HG02610 (cell line): Measurements from ENCODE around the gene LIPC.

Source experiments
- ATAC-seq: cut with Tn5 transposase; IDR thresholded peaks from one replicate; pipeline ENCODE4 v1.9.1; 2021; ENCODE audit warnings: mild to moderate bottlenecking, moderate library complexity; ENCODE audit not compliant: unreplicated experiment

Gene LIPC

GRCh38 chr15:58512522-58512921, 80.7 kb downstream of the LIPC start:
- ATAC-seq: no peak

DNA sequence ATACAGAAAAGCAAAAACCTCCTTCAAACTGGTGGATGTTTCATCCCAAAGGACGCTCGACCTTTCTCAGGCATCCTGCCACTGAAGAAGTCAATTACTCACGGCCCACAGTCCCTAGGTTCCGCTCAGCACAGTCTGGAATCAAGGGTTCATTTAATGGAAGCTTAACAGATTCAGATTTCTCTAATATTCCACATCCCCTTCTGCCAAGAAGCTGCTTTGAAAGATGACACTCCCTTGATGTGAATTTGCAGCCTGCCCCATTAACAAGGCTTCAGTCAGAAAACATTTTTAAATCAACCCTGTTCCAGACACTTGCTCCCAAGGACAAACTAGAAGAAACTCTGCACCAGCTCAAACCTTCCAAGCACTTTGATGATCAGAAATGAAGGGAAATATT, 81.2 kb downstream of the LIPC start:
- ATAC-seq: no peak

DNA sequence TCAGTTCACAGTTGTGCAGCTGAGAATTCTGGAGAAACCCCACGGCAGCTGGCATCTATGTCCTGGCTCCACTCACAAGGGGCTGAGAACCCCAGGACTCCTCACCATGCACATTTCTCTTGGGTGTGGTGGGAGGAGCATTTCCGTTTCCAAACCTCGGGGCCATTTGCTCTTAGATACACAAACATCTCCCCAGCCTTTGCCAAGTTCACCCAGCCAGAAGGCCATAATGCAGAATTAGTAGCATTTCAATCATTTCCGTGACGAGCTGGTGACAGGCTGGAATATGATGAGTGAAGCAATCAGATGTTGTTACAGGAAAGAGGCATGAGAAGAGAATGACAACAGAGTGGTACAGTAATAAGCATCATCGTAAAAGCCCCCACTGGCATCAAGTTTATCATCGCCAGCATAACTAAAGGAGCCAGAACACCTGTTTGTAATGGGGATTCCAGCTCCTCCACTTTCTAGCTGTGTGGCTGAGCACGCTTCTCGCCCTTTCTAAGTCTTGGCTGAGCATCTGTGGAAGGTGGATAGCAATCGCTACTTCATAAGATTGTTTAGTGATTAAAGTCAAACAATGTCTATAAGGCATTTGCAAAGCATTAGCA, 82.0 kb downstream of the LIPC start:
- no peak for ATAC-seq

DNA sequence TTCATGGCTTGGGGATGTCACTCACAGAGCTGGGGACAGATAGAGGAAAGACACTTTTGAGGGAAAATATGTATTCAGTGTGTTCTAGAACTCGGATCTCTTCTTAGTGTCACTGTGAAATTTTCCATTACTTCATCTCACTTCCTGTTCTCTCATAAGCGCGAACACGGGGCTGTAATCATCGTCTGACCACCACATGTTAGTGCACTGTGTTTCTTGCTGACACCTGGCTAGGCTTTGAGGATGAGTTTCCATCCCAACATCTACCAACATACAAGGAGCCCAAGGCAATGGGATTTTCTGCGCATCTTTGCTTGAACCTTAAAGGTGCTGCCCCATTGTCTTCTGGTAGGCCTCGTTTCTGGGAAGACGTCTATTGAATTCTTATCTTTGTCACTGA, 84.0 kb downstream of the LIPC start:
- no peak for ATAC-seq

DNA sequence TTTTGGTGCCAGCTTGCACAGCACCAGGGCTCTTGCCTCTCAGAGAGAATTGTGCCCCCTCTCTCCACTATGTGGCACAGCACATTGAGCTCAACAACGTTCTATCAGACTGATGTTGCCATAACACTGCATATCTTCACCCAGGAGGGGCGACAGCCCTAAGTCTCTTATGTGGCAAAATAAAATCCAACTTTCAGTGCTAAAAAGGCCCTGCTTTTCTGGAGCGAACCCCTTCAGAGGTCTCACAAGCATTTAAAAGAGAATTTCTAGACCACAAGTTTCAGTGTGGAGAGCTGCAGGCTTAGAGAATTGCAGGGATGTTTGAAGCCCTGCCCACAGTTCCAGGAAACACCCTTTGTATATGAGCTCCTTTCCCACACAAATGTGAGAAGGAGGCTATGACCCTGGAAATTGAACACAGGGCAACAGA, 85.5 kb downstream of the LIPC start:
- no peak for ATAC-seq

- peak; percentile 55 for ATAC-seq
Measured at GRCh38 chr15:58517682-58518525, 86.1 kb downstream of the LIPC start.

DNA sequence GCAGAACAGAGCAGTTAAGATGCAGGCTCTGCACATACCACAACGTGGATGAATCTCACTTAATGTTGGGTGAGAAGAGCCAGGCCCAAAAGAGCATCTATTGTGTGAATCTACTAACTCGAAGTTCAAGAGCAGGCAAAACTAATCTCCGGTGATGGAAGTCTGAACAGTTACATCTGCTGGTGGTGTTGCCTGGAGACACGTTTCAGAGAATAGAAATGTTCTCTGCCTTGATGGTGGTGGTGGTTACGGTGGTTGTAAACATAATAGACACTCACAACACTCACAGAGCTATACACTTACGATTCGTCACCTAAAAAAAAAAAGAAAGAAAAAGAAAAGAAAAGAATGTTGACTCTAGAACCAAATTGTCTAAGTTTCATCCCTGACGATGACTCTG, 86.8 kb downstream of the LIPC start:
- ATAC-seq: peak; percentile 9

DNA sequence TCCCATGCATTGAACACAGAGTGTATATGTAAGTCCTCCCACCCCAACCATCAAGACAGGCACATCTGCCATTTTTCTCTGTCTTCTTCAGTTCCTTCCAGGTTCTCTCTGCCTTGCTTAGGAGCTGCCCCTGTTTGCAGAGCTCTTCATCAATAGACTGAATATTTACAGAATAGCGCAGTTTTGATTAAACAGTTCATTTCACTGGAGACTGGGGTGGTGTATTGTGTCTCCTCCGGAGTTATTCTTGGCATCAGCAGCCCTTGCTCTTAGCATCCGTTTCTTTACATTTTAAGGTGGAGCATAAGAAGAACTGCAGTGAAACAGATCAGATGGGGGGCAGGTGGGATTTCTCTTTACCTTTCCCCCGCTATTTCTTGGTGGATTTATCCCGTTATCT, 87.7 kb downstream of the LIPC start:
- no peak for ATAC-seq

- ATAC-seq: no peak
Measured at GRCh38 chr15:58520464-58520863, 88.7 kb downstream of the LIPC start.

DNA sequence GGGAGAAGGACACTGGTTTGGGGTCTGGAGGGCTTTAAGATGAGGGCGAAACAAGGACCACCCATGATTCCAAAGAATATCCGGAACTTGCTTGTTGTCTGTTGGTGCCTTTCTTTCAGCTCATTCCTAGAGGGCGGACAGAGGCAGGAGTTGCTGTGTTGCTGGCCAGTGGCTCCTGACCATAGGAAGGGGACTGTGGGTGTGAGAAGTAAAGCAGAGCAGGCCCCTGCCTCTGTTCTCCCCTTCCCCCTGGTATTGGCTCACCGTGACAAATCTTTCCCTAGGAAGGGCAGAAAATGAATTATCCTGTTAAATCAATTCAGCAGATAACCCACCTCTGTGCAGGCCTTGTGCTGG, 89.1 kb downstream of the LIPC start:
- ATAC-seq: no peak

DNA sequence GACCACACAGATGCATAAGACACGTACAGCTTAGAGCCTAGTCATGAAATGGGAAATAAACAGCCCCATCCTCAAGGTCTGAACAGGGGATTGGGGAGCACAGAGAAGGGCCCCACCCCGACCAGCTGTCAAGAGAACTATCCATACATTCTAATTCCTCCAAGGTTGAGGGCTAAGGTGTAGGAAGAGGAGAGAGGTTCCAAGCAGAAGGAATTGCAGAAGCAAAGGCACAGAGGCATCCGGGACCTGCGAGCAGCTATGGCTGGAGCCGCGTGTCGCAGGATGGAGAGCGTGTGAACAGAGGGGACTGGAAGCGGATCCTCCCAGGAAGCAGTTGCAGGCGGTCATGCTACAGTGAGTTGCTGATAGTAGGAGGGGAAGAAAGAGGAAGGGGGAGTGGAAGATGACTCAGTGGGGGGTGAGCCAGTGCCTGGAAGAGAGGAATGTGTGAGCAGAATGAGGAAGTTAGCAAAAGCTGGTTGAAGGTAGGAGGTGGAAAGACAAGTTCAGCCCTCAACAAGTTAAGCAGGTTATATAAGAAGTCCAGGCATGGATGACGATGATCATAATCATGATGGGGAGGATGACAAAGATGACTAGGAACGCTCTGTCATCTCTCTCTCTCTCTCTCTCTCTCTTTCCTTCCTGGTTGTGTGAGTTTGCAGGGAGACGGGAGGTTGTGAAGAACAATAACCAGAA, 89.7 kb downstream of the LIPC start:
- no peak for ATAC-seq

DNA sequence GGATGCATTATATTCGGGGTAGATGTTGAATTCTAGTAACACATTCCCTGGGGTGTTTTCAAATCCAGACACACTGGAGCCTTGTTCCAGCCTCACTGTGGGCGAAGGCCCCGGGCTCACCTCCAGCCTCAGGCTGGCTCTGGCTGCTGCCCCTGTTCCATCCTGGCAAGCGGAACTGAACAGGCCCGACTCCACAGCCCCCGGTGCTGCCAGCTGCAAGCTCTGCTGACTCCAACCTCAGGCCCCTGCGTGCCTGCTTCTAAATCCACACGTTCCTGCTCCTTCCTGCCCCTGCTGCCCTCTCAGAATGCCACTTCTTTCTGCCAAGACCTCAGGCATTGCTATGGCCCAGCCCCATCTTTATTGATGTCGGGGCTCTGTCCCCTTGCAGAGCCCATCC, 90.6 kb downstream of the LIPC start:
- ATAC-seq: no peak

DNA sequence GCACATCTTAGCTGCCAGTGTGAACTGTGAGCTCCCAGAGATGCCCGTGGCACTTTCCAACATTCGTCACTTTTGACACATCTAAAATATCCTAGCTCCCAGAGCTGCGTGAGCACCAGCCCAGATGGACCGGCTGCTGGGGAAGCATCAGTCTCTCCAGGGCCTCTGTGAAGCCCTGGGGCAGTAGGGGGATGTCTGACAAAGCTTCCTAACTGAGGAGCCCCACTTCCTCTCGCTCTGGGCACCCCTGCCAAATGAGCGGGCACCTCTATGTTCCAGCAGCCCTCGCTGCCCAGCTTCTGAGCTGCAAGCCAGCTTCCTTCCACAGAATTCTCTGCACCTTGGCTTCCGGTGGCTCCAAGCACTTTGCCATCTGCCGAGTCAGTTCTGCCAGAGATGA, 91.1 kb downstream of the LIPC start:
- ATAC-seq: no peak

DNA sequence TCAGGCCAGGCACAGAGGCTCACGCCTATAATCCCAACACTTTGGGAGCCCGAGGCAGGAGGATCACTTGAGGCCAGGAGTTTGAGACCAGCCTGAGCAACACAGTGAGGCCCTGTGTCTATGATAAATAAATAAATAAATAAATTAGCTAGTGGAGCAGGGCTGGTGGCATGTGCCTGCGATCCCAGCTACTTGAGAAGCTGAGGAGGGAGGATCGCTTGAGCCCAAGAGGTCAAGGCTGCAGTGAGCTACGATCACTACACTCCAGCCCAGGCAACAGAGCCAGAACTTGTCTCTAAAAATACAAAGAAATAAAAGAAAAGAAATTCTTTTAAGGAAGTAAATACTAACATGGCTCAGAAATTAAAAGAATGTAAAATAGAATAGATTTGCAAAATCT, 91.8 kb downstream of the LIPC start:
- no peak for ATAC-seq

DNA sequence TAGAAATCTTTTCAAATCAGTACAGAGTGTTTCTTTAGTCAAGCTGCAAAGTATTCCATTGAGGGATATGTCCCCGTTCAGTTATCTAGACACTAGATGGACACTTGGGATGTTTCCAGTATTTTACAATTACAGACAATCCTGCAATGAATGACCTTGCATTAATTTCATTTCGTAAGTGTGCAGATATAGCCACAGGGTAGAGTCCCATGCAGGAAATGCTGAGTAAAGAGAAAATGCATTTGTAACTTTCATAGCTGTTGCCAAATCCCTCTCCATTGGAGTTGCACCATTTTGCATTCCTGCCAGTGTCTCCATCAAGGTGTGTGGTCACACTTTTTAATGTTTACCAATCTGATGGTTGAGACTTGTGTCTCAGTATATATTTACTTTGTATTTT, 92.5 kb downstream of the LIPC start:
- ATAC-seq: no peak

- no peak for ATAC-seq
Measured at GRCh38 chr15:58525991-58526421, 94.2 kb downstream of the LIPC start.

- no peak for ATAC-seq
Measured at GRCh38 chr15:58526647-58527192, 94.9 kb downstream of the LIPC start.

GRCh38 chr15:58527573-58528187, 95.9 kb downstream of the LIPC start:
- ATAC-seq: no peak

- ATAC-seq: no peak
Measured at GRCh38 chr15:58528188-58528870, 96.5 kb downstream of the LIPC start.

DNA sequence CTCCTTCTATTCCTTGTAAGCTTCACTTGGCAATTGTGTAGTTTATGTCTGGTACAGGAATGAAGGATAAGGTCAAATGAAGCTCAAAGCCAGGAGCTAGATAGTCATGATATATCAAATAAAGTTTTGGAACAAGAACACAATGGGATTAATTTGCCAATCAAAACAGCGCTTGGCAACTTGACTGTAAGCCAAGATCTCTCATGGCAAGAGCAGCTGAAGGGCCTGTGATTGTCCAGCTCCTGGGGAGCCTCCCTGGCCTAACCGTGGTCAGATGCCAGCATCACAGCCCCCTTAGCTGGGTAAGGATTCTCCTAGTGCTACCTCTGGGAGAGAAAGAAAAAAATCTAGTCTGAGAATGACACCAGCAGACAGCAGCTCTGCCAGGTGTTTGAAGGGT, 97.2 kb downstream of the LIPC start:
- no peak for ATAC-seq
